GM23248 (cell line): ENCODE results near the gene PPP6R2. TPM values are rescaled to one million over a fixed set of nuclear protein-coding genes. Genes with fewer than 3 reads are reported as not detected.
A peak's percentile ranks its signal among the peaks of the same experiment; 100 is the strongest.

ENCODE experiments used
- DNase-seq: peaks from one replicate; pipeline ENCODE4 v3.0.0-alpha.2; 2015
- H2AFZ ChIP-seq: fragments of 200-600 bp; sonication (generic); 2 replicates; pipeline ENCODE4 v1.6.1; 2016; ENCODE audit warnings: antibody characterized with exemption
- H3F3A ChIP-seq: fragments of 200-600 bp; sonication (generic); 2 replicates; pipeline ENCODE4 v1.6.1; 2016; ENCODE audit warnings: mild to moderate bottlenecking, antibody characterized with exemption, mixed run types; ENCODE audit not compliant: insufficient read depth
- H3K27ac ChIP-seq: fragments of 200-600 bp; sonication (generic); 2 replicates; pipeline ENCODE4 v1.5.1; 2016; ENCODE audit warnings: mild to moderate bottlenecking
- H3K27me3 ChIP-seq: fragments of 200-600 bp; sonication (generic); replicated peaks from 2 replicates; pipeline ENCODE4 v1.6.1; 2016; ENCODE audit warnings: mild to moderate bottlenecking; ENCODE audit not compliant: insufficient read depth
- H3K36me3 ChIP-seq: fragments of 200-600 bp; sonication (generic); 2 replicates; pipeline ENCODE4 v1.6.1; 2016; ENCODE audit warnings: low read depth, mild to moderate bottlenecking
- H3K4me1 ChIP-seq: fragments of 200-600 bp; sonication (generic); 2 replicates; pipeline ENCODE4 v1.6.1; 2016; ENCODE audit warnings: mild to moderate bottlenecking; ENCODE audit not compliant: insufficient read depth
- H3K4me2 ChIP-seq: fragments of 200-600 bp; sonication (generic); one replicate; pipeline ENCODE4 v1.6.1; 2016; ENCODE audit warnings: mild to moderate bottlenecking; ENCODE audit not compliant: unreplicated experiment
- H3K4me3 ChIP-seq: fragments of 200-600 bp; sonication (generic); 2 replicates; pipeline ENCODE4 v1.5.1; 2016; ENCODE audit warnings: mild to moderate bottlenecking
- H3K79me2 ChIP-seq: fragments of 200-600 bp; sonication (generic); 2 replicates; pipeline ENCODE4 v1.6.1; 2016; ENCODE audit warnings: mild to moderate bottlenecking; ENCODE audit not compliant: insufficient read depth
- H3K9ac ChIP-seq: fragments of 200-600 bp; sonication (generic); 2 replicates; pipeline ENCODE4 v1.6.1; 2016; ENCODE audit warnings: mild to moderate bottlenecking
- H3K9me2 ChIP-seq: fragments of 200-600 bp; sonication (generic); 2 replicates; pipeline ENCODE4 v1.6.1; 2016; ENCODE audit warnings: mixed run types, mild to moderate bottlenecking, moderate library complexity; ENCODE audit not compliant: insufficient read depth
- H3K9me3 ChIP-seq: fragments of 200-600 bp; sonication (generic); one replicate; pipeline ENCODE4 v1.6.1; 2017; ENCODE audit warnings: low read depth
- H4K20me1 ChIP-seq: fragments of 200-600 bp; sonication (generic); 2 replicates; pipeline ENCODE4 v1.6.0; 2016; ENCODE audit not compliant: insufficient read depth
- EZH2 ChIP-seq: fragments of 200-600 bp; sonication (generic); IDR thresholded peaks from 2 replicates; pipeline ENCODE4 v1.6.1; 2018; ENCODE audit warnings: antibody characterized with exemption, mild to moderate bottlenecking; ENCODE audit not compliant: insufficient read depth, poor library complexity, severe bottlenecking
- EZH2phosphoT487 ChIP-seq: fragments of 200-600 bp; sonication (generic); IDR thresholded peaks from 2 replicates; pipeline ENCODE4 v1.6.1; 2018; ENCODE audit warnings: antibody characterized with exemption, moderate library complexity, mild to moderate bottlenecking, low read depth; ENCODE audit not compliant: insufficient read depth
- WGBS, 2 experiments: methylation state at CpG; one replicate each; pipeline ENCODE4 v1.1.6; 2015 to 2017; ENCODE audit warnings: low lambda C conversion rate in 2 of 2, low coverage in 1 of 2; ENCODE audit errors: missing lambda C conversion rate in 2 of 2; 5-methylcytosine and 5-hydroxymethylcytosine counted together
- in situ Hi-C: fragments of 300-500 bp; cut with MboI; formaldehyde crosslinking; loops from 2 replicates; pipeline ENCODE4 v1.15.0; 2020
- polyA plus RNA-seq: library from polyadenylated mRNA; unstranded; fragments of >200 nt; fragmentation: Nextera tagmentation; extraction: Ambion mirVana; gene quantifications from 2 replicates; pipeline ENCODE4 v1.2.1, GENCODE V29; 2016
- total RNA-seq: library from RNA; depleted of rRNA; stranded (reverse); fragments of >200 nt; shearing (Covaris generic); gene quantifications from 2 replicates; pipeline ENCODE4 v1.2.3, GENCODE V29; 2014

Gene PPP6R2
- total and polyA plus RNA-seq, 2 experiments from 2014 or later, result 22.2 to 58.4 TPM

GRCh38 chr22:50440544-50441249 is 97.6 kb downstream of the PPP6R2 start:
- TF ChIP-seq EZH2phosphoT487 (no peak), EZH2 (no peak)
- Histone ChIP-seq H3K4me3 (no peak overlapping the region), H3K9ac (no peak overlapping the region), H3K9me3 (no peaks in the 10 kb centered on the region), H3K4me2 (no peak overlapping the region), H2AFZ (no peak overlapping the region), H3K27me3 (no peaks in the 10 kb centered on the region), H3K9me2 (no peaks in the 10 kb centered on the region), H3K79me2 (no peaks in the 10 kb centered on the region), H3K36me3 (no peaks in the 10 kb centered on the region), H4K20me1 (no peaks in the 10 kb centered on the region), H3K27ac (no peak overlapping the region), H3K4me1 (no peaks in the 10 kb centered on the region), H3F3A (no peaks in the 10 kb centered on the region)
- in situ Hi-C loops, result no loop called here
- DNase-seq, result no peak
- 93% methylated on average over 25 to 26 of the region's 26 CpGs for WGBS, 2 experiments

DNA sequence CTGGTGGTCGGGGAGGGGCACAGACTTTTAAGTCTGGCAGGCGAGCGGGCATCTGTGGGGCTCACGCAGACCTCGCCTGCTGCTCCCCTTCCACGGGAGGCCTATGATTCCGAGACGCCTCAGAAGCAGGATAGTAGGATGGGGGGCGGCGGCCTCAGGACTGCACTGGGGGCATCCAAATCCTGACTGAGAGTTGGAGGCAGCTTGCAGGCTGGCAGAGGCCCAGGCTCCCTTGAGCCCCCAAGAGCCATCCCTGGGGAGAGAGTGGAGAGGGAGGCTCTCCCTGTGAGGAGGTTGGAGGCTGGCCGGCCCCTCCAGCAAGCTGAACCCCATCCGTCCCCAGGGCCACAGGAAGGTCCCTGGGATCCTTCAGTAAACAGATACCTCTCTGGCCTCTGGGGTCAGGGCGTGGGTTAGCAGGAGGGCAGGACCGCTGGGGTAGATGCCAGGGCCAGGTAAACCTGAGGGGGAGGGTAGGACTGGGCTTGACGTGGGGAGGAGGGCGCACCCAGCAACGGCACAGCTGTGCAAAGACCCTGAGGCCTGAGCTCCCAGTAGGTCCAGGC is 98.4 kb downstream of the PPP6R2 start:
- TF ChIP-seq EZH2phosphoT487 (no peak), EZH2 (no peak)
- no peaks in the 10 kb centered on the region for H3F3A ChIP-seq
- no peak for DNase-seq
- H3K4me2 ChIP-seq, result no peak overlapping the region
- H2AFZ ChIP-seq, result no peak overlapping the region
- H3K9me3 ChIP-seq, result no peaks in the 10 kb centered on the region
- H3K27me3 ChIP-seq, result no peaks in the 10 kb centered on the region
- no peaks in the 10 kb centered on the region for H3K79me2 ChIP-seq
- no peak overlapping the region for H3K4me3 ChIP-seq
- 83 to 84% methylated on average over 13 to 16 of the region's 17 CpGs for WGBS, 2 experiments
- no peaks in the 10 kb centered on the region for H3K36me3 ChIP-seq
- H3K27ac ChIP-seq, result no peak overlapping the region
- H3K9me2 ChIP-seq, result no peaks in the 10 kb centered on the region
- no peaks in the 10 kb centered on the region for H4K20me1 ChIP-seq
- in situ Hi-C loops, result no loop called here
- no peak overlapping the region for H3K9ac ChIP-seq
- no peaks in the 10 kb centered on the region for H3K4me1 ChIP-seq

GRCh38 chr22:50443197-50443596 is 100.1 kb downstream of the PPP6R2 start:
- Histone ChIP-seq H3K4me3 (no peak overlapping the region), H4K20me1 (no peaks in the 10 kb centered on the region), H3K27ac (no peak overlapping the region), H3K27me3 (no peaks in the 10 kb centered on the region), H3K4me2 (no peak overlapping the region), H3F3A (no peaks in the 10 kb centered on the region), H3K79me2 (no peaks in the 10 kb centered on the region), H3K36me3 (no peaks in the 10 kb centered on the region), H3K9me2 (no peaks in the 10 kb centered on the region), H3K4me1 (no peaks in the 10 kb centered on the region), H2AFZ (no peak overlapping the region), H3K9ac (no peak overlapping the region), H3K9me3 (no peaks in the 10 kb centered on the region)
- in situ Hi-C loops, result no loop called here
- TF ChIP-seq EZH2, result no peak
- no peak for TF ChIP-seq EZH2phosphoT487
- whole genome bisulfite sequencing, 2 experiments, result 77 to 81% methylated on average over 15 of the region's 15 CpGs
- no peak for DNase-seq

DNA sequence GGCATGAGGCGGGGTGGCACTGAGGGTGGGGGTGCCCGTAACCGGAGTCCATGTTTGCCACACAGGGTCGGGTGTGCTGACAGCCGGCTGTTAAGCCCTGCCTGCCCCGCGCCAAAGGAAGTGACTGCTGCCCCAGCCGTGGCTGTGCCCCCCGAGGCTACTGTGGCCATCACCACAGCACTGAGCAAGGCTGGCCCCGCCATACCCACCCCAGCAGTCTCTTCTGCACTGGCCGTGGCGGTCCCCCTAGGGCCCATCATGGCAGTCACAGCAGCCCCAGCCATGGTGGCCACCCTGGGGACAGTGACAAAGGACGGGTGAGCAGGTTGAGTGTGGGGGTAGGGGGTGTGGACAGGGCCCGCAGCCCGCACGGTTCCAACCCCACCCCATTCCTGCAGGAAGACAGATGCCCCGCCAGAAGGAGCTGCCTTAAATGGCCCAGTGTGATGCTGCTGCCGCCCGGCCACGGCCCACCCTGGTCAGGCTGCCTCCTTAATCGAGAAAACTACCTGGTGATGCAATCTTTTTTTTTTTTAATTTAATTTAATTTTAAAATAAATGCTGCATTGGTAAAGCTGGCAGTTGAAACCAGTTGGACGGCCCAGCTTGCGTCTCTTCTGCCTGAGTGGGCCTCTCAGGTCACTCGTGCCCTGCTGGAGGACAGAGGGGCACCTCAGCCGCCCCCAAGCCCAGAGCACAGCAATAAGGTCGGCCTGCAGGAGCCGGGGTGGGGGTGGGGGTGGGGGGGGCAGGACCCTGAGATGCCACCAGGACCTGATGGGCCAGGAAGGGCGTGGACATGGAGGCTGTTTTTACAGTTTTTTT is 100.9 kb downstream of the PPP6R2 start:
- Histone ChIP-seq H3K9me3 (no peaks in the 10 kb centered on the region), H3K4me2 (no peak overlapping the region), H2AFZ (no peak overlapping the region), H3K4me1 (no peaks in the 10 kb centered on the region), H3F3A (no peaks in the 10 kb centered on the region; the same call in 1 of the 2 replicates), H4K20me1 (no peaks in the 10 kb centered on the region), H3K4me3 (no peak overlapping the region), H3K27me3 (no peaks in the 10 kb centered on the region), H3K27ac (peak overlapping the region; percentile 8; the same call in 1 of the 2 replicates), H3K9ac (no peak overlapping the region), H3K9me2 (no peaks in the 10 kb centered on the region), H3K36me3 (no peaks in the 10 kb centered on the region), H3K79me2 (no peaks in the 10 kb centered on the region)
- 64 to 70% methylated on average over 28 of the region's 28 CpGs for WGBS, 2 experiments
- DNase-seq, result peak; percentile 21
- TF ChIP-seq EZH2phosphoT487 (no peak), EZH2 (no peak)
- in situ Hi-C loops, result no loop called here
